ENCODE data around the gene ANKRD1.

The ANKRD1 gene

GRCh38 chr10:90925079-90926029, 4.5 kb upstream of the ANKRD1 start:
- TF ChIP-seq CTCF (IDR thresholded peaks at IDR 0.05; ENCODE audit: low read depth, low read length, missing control alignments): no peak
- no peak for DNase-seq (ENCODE audit: low read depth)
- H3K4me3 ChIP-seq (ENCODE audit: low read depth, low read length): no peak overlapping the region

- no peak for TF ChIP-seq CTCF (IDR thresholded peaks at IDR 0.05; ENCODE audit: low read depth, low read length, missing control alignments)
- no peak overlapping the region for H3K4me3 ChIP-seq (ENCODE audit: low read depth, low read length)
- DNase-seq (ENCODE audit: low read depth): no peak
Observed at GRCh38 chr10:90924552-90924951, 3.7 kb upstream of the ANKRD1 start.

GRCh38 chr10:90923111-90923731, 2.3 kb upstream of the ANKRD1 start:
- DNase-seq (ENCODE audit: low read depth): no peak
- no peak for TF ChIP-seq CTCF (IDR thresholded peaks at IDR 0.05; ENCODE audit: low read depth, low read length, missing control alignments)
- no peak overlapping the region for H3K4me3 ChIP-seq (ENCODE audit: low read depth, low read length)

GRCh38 chr10:90921906-90922305, 1.0 kb upstream of the ANKRD1 start:
- H3K4me3 ChIP-seq (ENCODE audit: low read depth, low read length): no peak overlapping the region
- no peak for TF ChIP-seq CTCF (IDR thresholded peaks at IDR 0.05; ENCODE audit: low read depth, low read length, missing control alignments)
- no peak for DNase-seq (ENCODE audit: low read depth)

GRCh38 chr10:90919683-90920574, 958 bp downstream of the ANKRD1 start:
- TF ChIP-seq CTCF (IDR thresholded peaks at IDR 0.05; ENCODE audit: low read depth, low read length, missing control alignments): no peak
- no peak overlapping the region for H3K4me3 ChIP-seq (ENCODE audit: low read depth, low read length)
- no peak for DNase-seq (ENCODE audit: low read depth)

GRCh38 chr10:90917968-90918318, 2.9 kb downstream of the ANKRD1 start:
- DNase-seq (ENCODE audit: low read depth): no peak
- no peak overlapping the region for H3K4me3 ChIP-seq (ENCODE audit: low read depth, low read length)
- no peak for TF ChIP-seq CTCF (IDR thresholded peaks at IDR 0.05; ENCODE audit: low read depth, low read length, missing control alignments)

Data from GM12864 (cell line).